Activated CD4-positive, alpha-beta memory T cell treated with anti-CD3 and anti-CD28 coated beads, Interleukin-2, amount 10 ng/mL, durations not matched to agents 7 days and 5 days (primary cell): ENCODE data around the gene BORCS6. TPM values are rescaled to one million over a fixed set of nuclear protein-coding genes. Genes with fewer than 3 reads are reported as not detected.

Experiments
- CTCF ChIA-PET: fragments of 350-600 bp; sonication (Branson Sonifier 250); formaldehyde crosslinking; loops from one replicate; lab custom pipeline; 2021; ENCODE audit warnings: antibody characterized with exemption, inconsistent platforms; lab: Charles Lee
- POLR2A ChIA-PET: fragments of 350-600 bp; sonication (Branson Sonifier 250); formaldehyde crosslinking; loops from one replicate; lab custom pipeline; 2021; ENCODE audit warnings: antibody characterized with exemption; lab: Charles Lee
- DNase-seq: peaks from one replicate; pipeline ENCODE4 v3.0.0-alpha.2; 2020
- H3K27ac Mint-ChIP-seq: one replicate; pipeline ENCODE4 v1.8.0; 2021; ENCODE audit warnings: mild to moderate bottlenecking, mixed read lengths
- H3K27me3 Mint-ChIP-seq: one replicate; pipeline ENCODE4 v1.8.0; 2021; ENCODE audit warnings: mixed read lengths
- H3K36me3 Mint-ChIP-seq: one replicate; pipeline ENCODE4 v1.8.0; 2021; ENCODE audit warnings: low read depth, mixed read lengths
- H3K4me1 Mint-ChIP-seq: one replicate; pipeline ENCODE4 v1.8.0; 2021; ENCODE audit warnings: mixed read lengths
- H3K4me3 Mint-ChIP-seq: one replicate; pipeline ENCODE4 v1.8.0; 2021; ENCODE audit warnings: mild to moderate bottlenecking, mixed read lengths
- H3K9me3 Mint-ChIP-seq: one replicate; pipeline ENCODE4 v1.8.0; 2021; ENCODE audit warnings: mixed read lengths
- total RNA-seq, 2 experiments: library from RNA; stranded (reverse); gene quantifications; one replicate each; pipeline ENCODE4 v1.2.3, GENCODE V29; 2021

BORCS6 gene
- total RNA-seq, 2 experiments from 2014 or later = 16.3 to 17.0 TPM

- peaks cover 53% of the 10 kb centered on the region for H3K36me3 Mint-ChIP-seq
- H3K27ac Mint-ChIP-seq = peak overlapping the region; percentile 84
- ChIA-PET CTCF (interaction anchor here (1.0 to 3.4 kb wide), 5 partner anchors 12 to 77 kb away, joined by 3 to 22 read pairs (median 5); no protein-coding TSS in a partner anchor), POLR2A (interaction anchor here (0.8 to 16.5 kb wide), 13 partner anchors 11 to 145 kb away, joined by 3 to 653 read pairs (median 5); partner anchors contain the start of genes AURKB, PFAS, SLC25A35 and TMEM107)
- no peaks in the 10 kb centered on the region for H3K9me3 Mint-ChIP-seq
- DNase-seq = no peak
- H3K27me3 Mint-ChIP-seq = no peaks in the 10 kb centered on the region
- peaks cover 35% of the 10 kb centered on the region for H3K4me1 Mint-ChIP-seq
- H3K4me3 Mint-ChIP-seq = peak overlapping the region; percentile 84
Observed at GRCh38 chr17:8150194-8151119, 39.5 kb downstream of the BORCS6 start.

GRCh38 chr17:8149419-8150193 lies 40.4 kb downstream of the BORCS6 start:
- POLR2A ChIA-PET = interaction anchor here (0.6 to 16.5 kb wide), 4 partner anchors 10 to 60 kb away, joined by 3 to 653 read pairs (median 20); partner anchors contain the start of genes TMEM107 and VAMP2
- H3K27ac Mint-ChIP-seq = peak overlapping the region; percentile 16

GRCh38 chr17:8148560-8148959 lies 41.4 kb downstream of the BORCS6 start:
- Mint-ChIP-seq H3K36me3 (peaks cover 65% of the 10 kb centered on the region), H3K27ac (no peak overlapping the region), H3K9me3 (no peaks in the 10 kb centered on the region), H3K4me3 (no peak overlapping the region), H3K27me3 (no peaks in the 10 kb centered on the region), H3K4me1 (peaks cover 33% of the 10 kb centered on the region)
- DNase-seq = no peak
- ChIA-PET CTCF (interaction anchor here (0.9 to 3.4 kb wide), 2 partner anchors 10 kb away, joined by 5 to 22 read pairs; no protein-coding TSS in a partner anchor), POLR2A (interaction anchor here (1.3 to 16.5 kb wide), 6 partner anchors 9 to 26 kb away, joined by 3 to 653 read pairs (median 17); partner anchors contain the start of genes TMEM107 and VAMP2)

More at GRCh38 chr17:8149419-8150193, 40.4 kb downstream of the BORCS6 start:
- no peak for DNase-seq
- Mint-ChIP-seq H3K9me3 (no peaks in the 10 kb centered on the region), H3K27me3 (no peaks in the 10 kb centered on the region), H3K4me1 (peaks cover 35% of the 10 kb centered on the region), H3K4me3 (peak overlapping the region; percentile 84), H3K36me3 (peaks cover 58% of the 10 kb centered on the region)
- CTCF ChIA-PET = interaction anchor here (0.6 to 3.4 kb wide), 3 partner anchors 11 to 98 kb away, joined by 3 to 22 read pairs (median 12); partner anchors contain the start of gene CTC1

GRCh38 chr17:8147805-8148404 lies 42.1 kb downstream of the BORCS6 start:
- DNase-seq = no peak
- Mint-ChIP-seq H3K4me1 (peaks cover 27% of the 10 kb centered on the region), H3K4me3 (no peak overlapping the region), H3K27ac (no peak overlapping the region), H3K9me3 (no peaks in the 10 kb centered on the region), H3K27me3 (no peaks in the 10 kb centered on the region), H3K36me3 (peaks cover 60% of the 10 kb centered on the region)
- ChIA-PET CTCF (interaction anchor here (0.9 kb wide), 1 partner anchor 9 kb away, joined by 5 read pairs; no protein-coding TSS in a partner anchor), POLR2A (interaction anchor here (1.3 to 4.3 kb wide), 4 partner anchors 9 to 25 kb away, joined by 3 to 37 read pairs (median 17); no protein-coding TSS in a partner anchor)

- ChIA-PET POLR2A (interaction anchor here (1.3 to 4.3 kb wide), 4 partner anchors 8 to 26 kb away, joined by 3 to 37 read pairs (median 17); no protein-coding TSS in a partner anchor), CTCF (interaction anchor here (0.9 kb wide), 1 partner anchor 8 kb away, joined by 5 read pairs; no protein-coding TSS in a partner anchor)
- Mint-ChIP-seq H3K4me3 (no peak overlapping the region), H3K27ac (peak overlapping the region; percentile 40), H3K36me3 (peaks cover 61% of the 10 kb centered on the region), H3K4me1 (peaks cover 20% of the 10 kb centered on the region), H3K27me3 (no peaks in the 10 kb centered on the region), H3K9me3 (no peaks in the 10 kb centered on the region)
- no peak for DNase-seq
Observed at GRCh38 chr17:8147141-8147804, 42.7 kb downstream of the BORCS6 start.

- Mint-ChIP-seq H3K27ac (peak overlapping the region; percentile 40), H3K4me1 (peaks cover 16% of the 10 kb centered on the region), H3K9me3 (no peaks in the 10 kb centered on the region), H3K27me3 (no peaks in the 10 kb centered on the region), H3K4me3 (no peak overlapping the region), H3K36me3 (peaks cover 67% of the 10 kb centered on the region)
- CTCF ChIA-PET = no interaction called here
- POLR2A ChIA-PET = interaction anchor here (3.2 to 4.1 kb wide), 2 partner anchors 11 to 27 kb away, joined by 15 to 19 read pairs; no protein-coding TSS in a partner anchor
- DNase-seq = no peak
Observed at GRCh38 chr17:8146381-8147140, 43.4 kb downstream of the BORCS6 start.

GRCh38 chr17:8145811-8146210 lies 44.2 kb downstream of the BORCS6 start:
- peaks cover 12% of the 10 kb centered on the region for H3K4me1 Mint-ChIP-seq
- ChIA-PET CTCF (no interaction called here), POLR2A (interaction anchor here (3.2 to 4.1 kb wide), 2 partner anchors 12 to 28 kb away, joined by 15 to 19 read pairs; no protein-coding TSS in a partner anchor)
- no peak for DNase-seq
- no peak overlapping the region for H3K27ac Mint-ChIP-seq
- H3K27me3 Mint-ChIP-seq = no peaks in the 10 kb centered on the region
- peaks cover 75% of the 10 kb centered on the region for H3K36me3 Mint-ChIP-seq
- no peaks in the 10 kb centered on the region for H3K9me3 Mint-ChIP-seq
- no peak overlapping the region for H3K4me3 Mint-ChIP-seq

- DNase-seq = no peak
- Mint-ChIP-seq H3K36me3 (peaks cover 68% of the 10 kb centered on the region), H3K27me3 (no peaks in the 10 kb centered on the region), H3K4me1 (peaks cover 2% of the 10 kb centered on the region), H3K27ac (no peak overlapping the region), H3K4me3 (no peak overlapping the region), H3K9me3 (no peaks in the 10 kb centered on the region)
- ChIA-PET CTCF (no interaction called here), POLR2A (interaction anchor here (1.8 to 4.1 kb wide), 2 partner anchors 20 to 29 kb away, joined by 4 to 19 read pairs; no protein-coding TSS in a partner anchor)
Observed at GRCh38 chr17:8144401-8145231, 45.4 kb downstream of the BORCS6 start.

- Mint-ChIP-seq H3K27ac (no peak overlapping the region), H3K4me3 (no peak overlapping the region), H3K36me3 (peaks cover 61% of the 10 kb centered on the region), H3K27me3 (no peaks in the 10 kb centered on the region), H3K4me1 (no peaks in the 10 kb centered on the region), H3K9me3 (no peaks in the 10 kb centered on the region)
- ChIA-PET POLR2A (interaction anchor here (1.1 to 6.9 kb wide), 4 partner anchors 12 to 103 kb away, joined by 4 to 62 read pairs (median 6); no protein-coding TSS in a partner anchor), CTCF (no interaction called here)
- DNase-seq = no peak
Observed at GRCh38 chr17:8143581-8144400, 46.2 kb downstream of the BORCS6 start.
